Amygdala (tissue), 56 donors: ENCODE results near the gene CLCNKA.
"Not testable (repeated sequence)": the region's sequence is repeated elsewhere in the genome, so short reads cannot be mapped to it uniquely, and the experiment has no call there.

Experiments
- DNase-seq, 56 donors: peaks; one replicate each; lab custom pipeline; 2025; lab: John Stamatoyannopoulos, UW

CLCNKA gene

DNA sequence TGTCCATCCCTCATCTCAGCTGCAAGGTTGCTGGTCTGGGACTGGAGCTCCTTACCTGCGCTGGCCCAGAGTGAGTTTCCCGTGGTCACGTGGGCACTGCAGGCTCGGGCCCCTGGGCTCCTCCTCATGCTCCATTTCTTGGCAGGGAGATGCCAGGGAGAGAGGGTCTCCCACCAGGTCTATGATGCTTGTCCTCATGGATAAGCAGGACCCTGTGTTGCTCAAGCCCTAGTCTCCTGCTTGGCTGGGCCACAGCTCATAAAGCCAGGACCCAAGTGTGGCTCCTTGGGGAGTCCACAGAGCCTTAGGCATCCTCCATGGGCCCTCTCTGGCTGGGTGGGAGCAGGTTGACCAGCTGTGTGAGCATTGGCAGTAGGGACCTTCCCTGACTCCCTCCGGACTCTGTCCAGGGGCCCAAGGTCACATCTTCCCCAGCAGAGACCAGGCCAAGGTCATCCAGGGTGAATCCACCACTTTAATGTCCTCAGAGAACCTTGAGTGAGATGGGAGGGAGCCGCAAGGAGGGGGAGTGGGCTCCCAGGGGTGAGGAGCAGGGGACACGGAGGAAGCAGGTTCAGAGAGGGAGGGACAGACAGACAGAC, 35.6 kb downstream of the CLCNKA start:
- not testable (repeated sequence) for DNase-seq

DNA sequence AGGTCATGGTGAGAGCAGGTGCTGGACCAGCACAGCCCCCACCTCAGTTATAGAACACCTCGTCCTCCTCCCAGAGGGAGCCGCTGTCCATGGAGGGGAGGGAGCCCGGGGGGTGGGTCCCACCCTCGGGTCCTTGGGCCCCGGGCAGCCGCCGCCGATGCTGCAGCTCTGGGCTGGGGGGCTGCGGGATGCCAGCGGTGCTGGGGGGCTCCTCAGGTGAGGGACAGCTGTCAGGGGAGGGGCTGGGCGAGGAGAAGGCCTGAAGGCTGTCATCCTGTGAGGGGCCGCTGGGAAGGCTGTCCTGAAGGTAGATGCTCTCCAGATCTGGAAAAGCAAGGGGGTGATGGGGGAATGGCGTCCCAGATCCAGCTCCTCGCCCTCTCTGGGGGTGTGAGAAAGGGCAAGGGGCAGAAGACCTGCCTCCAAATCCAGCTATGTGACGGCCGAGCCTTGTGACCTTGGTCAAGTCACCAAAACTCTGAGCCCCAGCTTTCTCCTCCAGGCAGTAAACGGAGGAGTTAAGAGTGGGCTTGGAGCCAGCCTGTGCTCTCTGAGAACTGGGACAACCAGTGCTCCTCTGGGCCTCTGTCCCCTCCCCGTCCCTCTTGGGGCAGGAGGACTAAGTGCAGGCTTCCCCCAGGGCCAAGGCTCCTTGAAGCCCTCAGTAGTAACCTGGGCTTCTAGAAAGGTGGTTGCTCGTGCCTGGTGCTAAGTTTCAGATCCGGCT, 36.7 kb downstream of the CLCNKA start:
- DNase-seq = not testable (repeated sequence)

DNA sequence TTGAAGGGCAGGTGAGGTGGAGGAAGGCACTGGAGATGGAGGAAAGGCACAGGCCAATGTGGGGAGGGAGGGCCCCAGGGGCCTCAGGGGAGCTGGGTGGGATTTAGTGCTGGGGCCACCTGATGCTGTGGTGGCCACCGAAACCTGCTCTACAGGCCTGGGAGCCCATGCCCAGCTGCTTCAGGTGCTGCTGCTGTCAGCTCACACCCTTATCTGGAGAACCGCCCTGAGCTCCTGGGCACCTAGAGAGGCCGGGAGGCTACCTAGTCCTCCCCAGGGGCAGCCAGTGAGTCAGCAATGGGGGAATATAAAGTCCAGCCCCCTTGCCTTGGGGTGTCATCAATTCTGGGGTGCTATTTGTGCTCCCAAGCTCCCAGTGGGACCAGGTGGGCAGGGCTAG, 39.4 kb downstream of the CLCNKA start:
- DNase-seq = no peak

DNA sequence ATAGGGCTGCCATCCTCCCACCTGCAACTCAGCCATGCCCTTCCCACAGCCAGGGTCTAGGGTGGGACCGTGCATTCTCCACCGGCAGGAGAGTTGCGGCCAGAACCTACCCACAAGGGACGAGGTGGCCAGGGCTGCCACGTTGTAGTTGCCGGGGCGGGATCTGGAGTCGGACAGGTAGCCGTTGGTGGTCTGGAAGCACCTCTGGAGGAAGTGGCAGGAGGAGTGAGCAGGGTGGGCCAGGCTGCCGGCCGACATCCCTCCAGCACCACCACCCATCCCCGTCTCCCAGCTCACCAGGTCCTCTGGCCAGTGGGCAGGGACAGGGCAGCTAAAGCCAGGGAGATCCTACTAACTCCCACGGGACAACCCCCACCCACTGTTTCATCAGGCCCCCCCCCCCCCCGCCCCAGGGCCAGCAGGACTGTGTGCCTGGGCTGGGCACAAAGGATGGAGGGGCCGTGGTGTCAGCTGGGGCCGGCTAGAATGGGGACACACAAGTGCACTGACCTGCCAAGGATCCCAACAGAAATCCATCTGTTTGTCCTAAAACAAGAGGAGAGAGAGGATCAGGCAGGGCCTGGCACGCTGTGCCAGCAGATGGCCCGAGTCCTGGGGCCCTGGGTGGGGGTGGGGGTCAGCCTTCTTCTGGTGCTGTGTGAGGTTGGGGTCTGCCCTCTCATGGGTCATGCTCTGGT, 40.3 kb downstream of the CLCNKA start:
- peak in 10 of 56 donors; percentile 8 to 41 (median 20) for DNase-seq

DNA sequence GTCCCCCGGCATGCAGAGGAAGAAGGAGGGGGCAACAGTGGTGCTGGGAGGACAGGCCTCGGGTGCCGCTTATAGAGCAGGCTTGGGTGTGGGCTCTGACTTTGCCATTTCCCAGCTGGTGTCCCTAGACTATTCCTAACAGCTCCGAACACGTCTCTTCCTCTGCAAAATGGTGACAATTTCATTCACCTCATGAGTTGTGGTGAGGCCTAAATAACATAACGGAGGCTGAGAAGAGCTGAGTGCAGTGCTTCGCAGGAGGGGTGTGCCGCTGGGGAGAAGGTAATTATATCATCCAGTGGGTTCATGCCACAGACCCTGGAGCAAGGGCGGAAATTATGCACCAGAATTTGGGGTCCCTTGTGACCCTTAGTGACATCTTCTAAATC, 40.8 kb downstream of the CLCNKA start:
- DNase-seq = not testable (repeated sequence)

DNA sequence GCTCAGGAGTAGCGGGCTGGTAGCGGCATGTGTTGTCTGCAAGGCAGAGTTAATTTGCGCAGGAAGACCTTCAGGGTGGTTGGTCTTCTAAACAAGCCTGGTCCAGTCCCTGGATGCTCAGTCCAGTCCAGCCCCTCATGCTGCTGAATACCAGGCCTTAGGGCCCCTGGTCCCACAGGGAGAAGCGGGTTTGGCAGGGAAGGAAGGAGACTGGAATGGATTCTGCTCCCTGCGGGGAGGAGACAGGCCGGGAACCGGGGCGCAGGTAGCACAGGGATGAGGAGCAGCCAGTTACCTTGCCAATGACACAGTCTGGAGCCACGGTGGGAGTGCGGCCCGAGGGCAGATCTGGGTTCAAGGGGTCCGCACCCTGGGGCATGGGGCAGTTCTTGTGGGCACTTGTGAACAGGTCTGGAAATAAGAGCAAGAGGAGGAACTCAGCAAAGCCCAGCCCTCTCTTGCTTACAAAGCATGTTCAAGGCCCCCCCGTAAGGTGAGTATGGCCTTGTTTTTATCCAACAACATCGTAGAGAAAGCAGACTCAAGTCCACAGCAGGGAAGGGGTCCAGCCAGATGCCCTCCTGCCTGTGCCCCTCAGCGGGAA, 41.5 kb downstream of the CLCNKA start:
- no peak for DNase-seq

DNA sequence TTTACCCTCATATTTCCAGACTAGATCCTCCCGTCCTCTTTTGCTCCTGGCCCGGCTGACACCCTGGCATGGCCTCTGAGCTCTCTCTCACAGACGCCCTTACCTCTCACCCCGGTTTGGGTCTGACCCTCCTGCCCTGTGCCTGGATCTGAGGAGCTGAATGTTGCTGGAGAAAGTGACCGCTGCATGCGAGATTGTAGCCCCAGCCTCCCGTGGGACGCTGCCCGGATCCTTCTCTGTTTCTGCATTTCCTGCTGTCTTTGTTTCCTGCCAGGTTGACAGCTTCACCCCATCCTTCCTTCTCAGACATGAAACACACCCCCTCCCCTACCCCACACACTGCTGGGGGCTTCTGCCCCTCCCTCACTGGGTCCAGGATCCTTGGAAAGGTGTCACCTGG, 42.1 kb downstream of the CLCNKA start:
- DNase-seq = no peak

DNA sequence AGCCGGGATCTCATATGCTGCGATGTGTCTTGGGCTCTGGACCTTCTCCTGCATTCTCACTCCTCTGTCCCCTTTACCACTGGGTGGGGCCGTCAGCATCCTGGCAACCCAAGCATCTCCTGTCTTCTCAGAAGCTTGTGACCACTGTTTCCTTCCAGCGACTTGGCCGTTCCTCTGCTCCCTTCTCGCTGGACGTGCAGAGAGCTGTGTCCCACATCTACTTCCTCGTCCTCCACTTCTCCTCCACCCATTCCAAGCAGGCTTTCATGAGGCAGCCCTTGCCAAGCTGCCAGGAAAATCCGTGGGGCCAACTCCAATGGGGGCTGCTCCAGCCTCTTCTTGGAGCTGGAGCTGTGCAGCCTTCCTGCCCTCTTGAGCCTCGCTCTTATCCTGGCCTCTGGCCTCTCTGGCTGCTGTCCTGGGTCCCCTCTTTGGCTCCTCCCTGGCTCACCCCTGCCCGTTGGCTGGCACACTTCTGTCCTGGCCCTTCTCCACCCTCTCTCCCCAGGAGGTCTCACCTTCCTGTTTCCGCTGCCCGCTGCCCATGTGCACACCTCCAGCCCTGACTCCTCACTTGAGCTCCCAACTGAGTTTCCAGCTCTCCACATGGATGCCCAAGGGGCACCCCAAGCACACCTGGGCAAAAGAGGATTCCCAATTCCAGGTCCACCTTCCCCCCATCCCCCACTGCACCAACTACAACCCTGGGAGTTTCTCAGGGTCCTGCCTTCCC, 42.9 kb downstream of the CLCNKA start:
- peak in 14 of 56 donors; percentile 9 to 62 (median 25) for DNase-seq

DNA sequence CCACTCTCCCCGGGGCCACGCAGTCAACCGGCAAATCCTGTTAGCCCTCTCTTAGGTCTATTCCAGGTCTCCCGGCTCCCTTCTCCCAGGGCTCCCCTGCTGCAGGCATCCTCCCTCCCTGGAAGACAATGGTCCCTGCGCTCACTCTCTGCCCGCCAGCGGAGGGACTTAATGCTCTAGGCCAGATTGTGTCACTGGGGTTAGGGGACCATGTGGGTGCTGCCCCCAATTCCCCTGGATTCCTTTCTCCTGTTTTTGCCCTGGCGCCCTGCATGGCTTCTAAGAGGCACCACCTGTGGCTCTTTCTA, 43.4 kb downstream of the CLCNKA start:
- DNase-seq = no peak

DNA sequence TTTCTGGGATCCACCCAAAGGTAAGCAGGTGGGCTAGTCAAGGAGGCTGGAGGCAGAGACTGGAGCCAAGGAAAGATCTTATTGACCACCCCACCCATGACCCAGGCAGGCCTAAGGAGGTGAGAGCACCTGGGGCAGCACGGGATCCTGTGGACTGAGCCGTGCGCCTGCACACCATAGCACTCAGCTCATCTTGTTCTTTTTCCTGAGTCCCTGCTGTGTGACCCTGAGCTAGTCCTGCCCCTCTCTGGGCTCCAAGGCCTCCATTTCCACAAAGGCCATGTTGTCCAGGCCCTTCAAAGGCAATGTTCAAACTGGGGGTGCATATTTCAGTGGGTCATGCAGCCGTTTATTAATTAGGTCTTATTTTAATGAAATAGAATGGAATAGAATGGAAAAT, 44.4 kb downstream of the CLCNKA start:
- no peak for DNase-seq

DNA sequence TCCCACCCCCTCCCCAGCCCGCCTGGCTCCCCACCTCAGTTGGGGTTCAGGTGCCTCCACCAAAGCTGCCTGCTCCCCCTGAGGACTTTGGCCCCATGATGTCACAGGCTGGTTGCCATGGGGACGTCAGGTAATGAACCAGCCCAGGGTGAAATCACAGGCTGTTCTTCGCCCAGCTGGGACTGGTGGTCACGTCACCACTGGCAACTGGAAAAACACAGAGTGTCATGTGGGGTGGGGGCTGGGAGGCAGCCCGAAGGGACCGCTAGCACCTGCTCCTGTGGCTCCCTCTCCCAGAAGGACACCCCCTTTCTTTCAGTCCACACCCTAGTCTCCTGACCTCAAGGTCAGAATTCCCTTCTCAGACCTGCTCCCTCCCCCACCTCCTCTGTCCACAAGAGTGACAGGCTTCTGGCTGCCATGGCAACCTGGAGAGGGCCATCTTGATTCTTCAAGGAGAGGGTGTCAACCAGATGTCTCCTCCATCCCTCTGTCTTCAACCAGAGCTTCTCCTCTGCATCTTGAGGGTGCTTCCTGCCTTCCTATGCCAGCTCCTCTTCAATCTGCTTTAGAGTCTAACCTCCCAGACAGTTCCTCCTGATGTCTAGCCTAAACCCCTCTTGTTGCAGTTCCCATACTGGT, 45.4 kb downstream of the CLCNKA start:
- peak in 14 of 56 donors; percentile 15 to 72 (median 32) for DNase-seq

DNA sequence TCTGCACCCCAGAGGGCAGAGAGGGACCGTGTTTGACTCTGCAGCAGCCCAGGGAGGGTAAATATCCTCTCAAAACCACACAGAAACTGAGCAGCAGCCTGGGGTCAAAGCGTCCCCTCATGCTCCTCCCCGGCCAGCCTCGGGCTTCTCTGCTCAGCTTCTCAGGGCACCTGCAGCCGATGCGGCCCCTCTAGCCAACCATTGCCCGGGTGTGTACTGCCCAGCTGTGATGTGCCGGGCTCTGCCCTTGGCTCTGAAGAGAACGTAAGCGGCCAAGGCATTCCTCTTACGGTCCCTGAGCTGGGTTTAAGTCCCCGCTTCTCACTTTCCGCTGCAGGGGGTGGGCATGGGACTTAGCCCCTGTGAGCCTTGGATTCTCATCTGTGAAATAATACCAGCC, 46.1 kb downstream of the CLCNKA start:
- peak in 1 of 56 donors; percentile 27 for DNase-seq

DNA sequence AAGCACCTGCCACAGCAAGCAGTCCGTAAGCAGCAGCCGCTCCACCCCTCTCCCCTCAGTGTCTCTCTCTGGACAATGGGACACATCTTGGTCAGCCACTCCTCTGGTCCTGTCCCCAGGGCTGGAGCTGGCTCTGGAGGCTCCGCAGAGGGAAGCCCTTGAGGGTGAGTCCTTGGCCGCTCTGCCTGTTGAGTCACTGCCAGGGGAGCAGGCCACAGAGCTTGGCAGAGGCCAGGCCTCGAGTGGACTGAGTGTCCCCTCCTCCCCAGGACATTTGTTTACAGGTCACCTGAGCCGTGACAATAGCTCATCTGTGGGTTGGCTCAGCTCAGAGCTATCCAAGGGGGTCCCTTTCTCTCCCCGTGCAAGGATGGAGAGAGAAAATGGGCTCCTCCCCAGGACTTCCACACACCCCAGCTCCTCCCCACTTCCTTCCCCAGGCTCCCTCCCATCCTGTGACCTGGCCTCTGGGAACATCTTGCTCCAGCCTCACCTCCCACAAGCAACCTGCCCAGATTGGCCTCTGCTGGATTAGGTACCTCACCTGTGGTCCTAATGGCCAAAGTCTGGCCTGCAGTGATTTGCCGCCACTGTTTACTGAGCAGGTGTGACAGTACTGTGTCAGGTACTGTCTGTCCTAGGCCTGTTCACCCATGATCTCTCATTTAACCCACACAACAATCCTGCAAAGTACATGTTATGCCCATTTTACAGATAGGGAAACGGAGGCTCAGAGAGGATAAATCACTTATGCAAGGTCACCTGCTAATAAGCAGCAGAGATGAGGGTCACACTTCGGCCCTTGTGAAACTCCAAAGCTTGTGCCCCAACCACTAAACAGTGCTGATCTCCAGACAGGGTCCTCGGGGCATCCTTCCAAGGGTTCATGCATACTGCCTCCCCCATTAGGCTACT, 46.8 kb downstream of the CLCNKA start:
- DNase-seq = peak in 31 of 56 donors; percentile 11 to 70 (median 37)

DNA sequence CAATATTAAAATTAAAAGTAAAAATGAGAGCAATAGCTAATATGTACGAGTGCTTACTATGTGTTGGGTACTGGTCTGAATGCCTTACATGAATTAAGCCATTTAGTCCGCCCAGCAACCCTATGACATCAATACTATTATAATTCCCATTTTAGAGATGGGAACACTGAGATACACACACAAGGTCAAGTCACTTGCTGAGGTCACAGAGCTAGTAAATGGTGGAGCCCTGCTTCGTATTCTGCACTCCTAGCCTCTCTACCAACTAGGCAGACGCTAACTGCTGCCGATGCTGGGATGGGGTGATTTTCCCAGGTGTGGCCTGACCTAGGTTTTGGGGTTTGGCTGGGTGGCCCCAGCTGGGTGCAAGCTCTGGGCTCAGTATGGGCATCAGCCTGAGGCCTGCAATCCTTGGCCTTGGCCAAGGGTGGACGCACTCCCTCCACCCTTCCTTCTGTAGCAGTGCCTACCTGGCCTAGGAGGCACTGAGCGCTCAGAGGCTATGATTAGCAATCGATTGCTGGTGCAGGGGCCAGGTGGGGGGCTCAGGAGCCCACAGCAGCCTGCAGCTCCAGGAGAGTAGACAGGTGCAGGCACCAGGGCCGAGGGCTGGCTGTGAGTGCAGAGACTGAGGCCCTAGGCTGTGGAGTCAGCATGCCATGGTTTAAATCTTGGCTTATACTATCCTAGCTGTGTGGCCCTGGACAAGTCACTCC, 49.0 kb downstream of the CLCNKA start:
- DNase-seq = no peak

DNA sequence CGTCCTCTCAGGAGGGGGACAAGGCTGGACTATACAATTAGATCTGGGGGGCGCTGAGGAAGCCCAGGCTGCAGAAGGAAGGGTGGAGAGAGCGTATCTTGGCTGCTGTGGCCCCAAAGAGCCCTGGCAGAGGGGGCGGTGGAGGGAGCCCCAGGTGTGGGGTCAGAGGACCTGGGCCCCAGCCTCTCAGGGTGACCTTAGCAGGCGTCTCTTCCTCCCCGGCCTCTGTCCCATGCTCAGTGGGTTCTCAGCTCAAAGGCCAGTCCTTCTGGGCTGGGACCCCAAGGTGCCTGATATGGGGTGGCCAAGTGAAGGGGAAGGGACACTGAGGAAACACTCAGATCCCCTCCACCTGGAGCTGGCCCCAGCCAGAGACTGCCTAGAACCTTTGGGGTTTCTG, 49.8 kb downstream of the CLCNKA start:
- DNase-seq = no peak

DNA sequence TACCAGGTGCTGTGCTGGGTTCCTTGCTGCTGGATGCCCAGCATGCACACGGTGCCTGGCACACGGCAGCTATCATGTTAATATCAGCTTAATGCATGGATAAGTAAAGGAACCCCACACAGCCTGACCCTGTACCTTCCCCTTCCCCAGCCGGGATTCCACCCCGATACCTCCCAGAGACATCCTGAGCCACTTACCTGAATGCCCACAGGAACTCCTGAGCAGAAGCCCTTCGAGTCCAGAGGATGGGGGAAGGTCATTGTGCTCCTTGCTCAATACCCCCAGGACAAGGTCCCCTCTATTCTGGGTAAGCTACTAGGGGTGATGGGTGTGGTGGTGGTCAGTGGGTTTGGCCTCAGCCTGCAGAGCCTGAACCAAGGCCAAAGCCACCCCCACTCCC, 50.3 kb downstream of the CLCNKA start:
- no peak for DNase-seq

DNA sequence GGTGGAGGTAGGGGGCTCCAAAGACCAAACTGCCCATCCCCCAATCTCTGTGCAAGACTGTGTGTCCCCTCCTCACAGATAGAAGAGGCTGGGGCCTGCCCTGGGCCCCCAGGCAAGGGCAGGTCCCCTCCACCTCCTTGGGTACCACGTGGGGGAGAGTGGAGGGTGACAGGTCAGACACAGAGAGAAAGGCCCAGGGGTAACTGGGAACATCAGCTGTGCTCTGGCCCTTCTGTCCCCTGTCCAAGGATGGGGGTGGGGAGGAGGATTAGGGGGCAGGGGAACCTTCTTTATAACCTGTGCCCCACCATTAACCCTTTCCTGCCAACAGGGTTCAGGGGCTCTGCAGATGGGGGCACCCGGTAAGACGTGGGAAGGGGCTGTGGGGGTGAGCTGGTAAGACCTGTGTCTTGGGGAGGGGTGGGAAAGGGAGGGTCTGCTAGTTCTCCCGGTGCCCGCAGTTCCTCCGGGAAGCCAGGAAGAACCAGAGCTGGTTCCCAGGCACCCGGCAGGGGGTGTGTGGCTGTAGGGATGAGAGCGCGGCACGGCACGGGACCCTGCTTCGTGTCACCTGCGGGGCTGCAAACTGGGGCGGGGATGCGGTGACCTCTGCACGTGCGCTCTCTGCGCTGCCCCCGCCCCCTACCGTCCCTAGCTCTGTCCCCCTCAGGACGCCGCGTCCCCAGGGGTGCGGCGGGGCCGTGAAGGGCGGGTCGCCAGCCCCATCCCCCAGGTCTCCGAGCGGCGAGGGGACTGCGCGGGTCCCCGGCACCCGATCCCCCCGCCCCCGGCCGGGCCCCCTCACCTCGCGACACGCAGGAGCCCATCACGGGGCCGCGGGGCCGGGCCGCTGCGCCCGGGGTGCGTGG, 51.0 kb downstream of the CLCNKA start:
- DNase-seq = peak in 3 of 56 donors; percentile 18 to 45 (median 23)
